Fibroblast of lung (primary cell): ENCODE measurements around the gene REPIN1.

Experiments used
- EZH2 ChIP-seq: IDR thresholded peaks from 2 replicates; pipeline ENCODE4 v1.5.1; 2012; ENCODE audit warnings: low read length, control low read depth, mild to moderate bottlenecking; ENCODE audit errors: missing control alignments
- TF ChIP-seq, protein P1 (sequence below), 2 donors: IDR thresholded peaks in 1 of 2; conservative IDR thresholded peaks in 1 of 2; 1 replicate in 1 of 2; 2 replicates in 1 of 2; pipeline ENCODE4 v1.5.1; 2011 to 2012; ENCODE audit warnings: low read length in 2 of 2, control low read depth in 1 of 2, inconsistent platforms in 1 of 2, low read depth in 1 of 2, mild to moderate bottlenecking in 1 of 2

DNA sequence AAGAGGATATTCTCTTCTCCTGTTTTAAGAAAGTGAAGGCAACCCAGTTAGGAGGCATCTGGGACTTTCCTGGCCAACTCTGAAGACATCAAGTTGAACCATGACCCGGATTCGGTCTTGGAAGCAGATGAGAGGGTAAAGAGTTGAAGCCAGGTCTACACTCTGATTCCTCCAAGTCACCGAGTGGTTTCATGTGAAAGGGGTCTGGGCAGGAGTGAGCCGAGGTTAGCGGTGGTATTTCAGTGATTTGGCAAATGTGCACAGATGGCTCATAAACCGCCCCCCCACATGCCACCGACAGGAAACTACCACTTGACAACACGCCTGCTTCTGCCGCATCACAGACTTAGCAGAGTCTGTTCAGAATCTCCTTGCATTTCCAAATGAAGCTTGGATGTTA is 11.4 kb upstream of the REPIN1 start:
- TF ChIP-seq, protein P1, sequence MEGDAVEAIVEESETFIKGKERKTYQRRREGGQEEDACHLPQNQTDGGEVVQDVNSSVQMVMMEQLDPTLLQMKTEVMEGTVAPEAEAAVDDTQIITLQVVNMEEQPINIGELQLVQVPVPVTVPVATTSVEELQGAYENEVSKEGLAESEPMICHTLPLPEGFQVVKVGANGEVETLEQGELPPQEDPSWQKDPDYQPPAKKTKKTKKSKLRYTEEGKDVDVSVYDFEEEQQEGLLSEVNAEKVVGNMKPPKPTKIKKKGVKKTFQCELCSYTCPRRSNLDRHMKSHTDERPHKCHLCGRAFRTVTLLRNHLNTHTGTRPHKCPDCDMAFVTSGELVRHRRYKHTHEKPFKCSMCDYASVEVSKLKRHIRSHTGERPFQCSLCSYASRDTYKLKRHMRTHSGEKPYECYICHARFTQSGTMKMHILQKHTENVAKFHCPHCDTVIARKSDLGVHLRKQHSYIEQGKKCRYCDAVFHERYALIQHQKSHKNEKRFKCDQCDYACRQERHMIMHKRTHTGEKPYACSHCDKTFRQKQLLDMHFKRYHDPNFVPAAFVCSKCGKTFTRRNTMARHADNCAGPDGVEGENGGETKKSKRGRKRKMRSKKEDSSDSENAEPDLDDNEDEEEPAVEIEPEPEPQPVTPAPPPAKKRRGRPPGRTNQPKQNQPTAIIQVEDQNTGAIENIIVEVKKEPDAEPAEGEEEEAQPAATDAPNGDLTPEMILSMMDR (conservative IDR thresholded peaks at IDR 0.05 in 1 of 2, IDR thresholded peaks at IDR 0.05 in 1 of 2; ENCODE audit: low read depth in 1 of 2, low read length in 2 of 2): no peak
- no peak for TF ChIP-seq EZH2
